ENCODE results near the gene GRM3.

The GRM3 gene

GRCh38 chr7:86788948-86789347 is 145.2 kb downstream of the GRM3 start:
- no peaks in the 10 kb centered on the region for H3K9me3 Mint-ChIP-seq

GRCh38 chr7:86790383-86790782 is 146.7 kb downstream of the GRM3 start:
- H3K27ac Mint-ChIP-seq = no peak overlapping the region
- no peaks in the 10 kb centered on the region for H3K9me3 Mint-ChIP-seq
- H3K4me3 Mint-ChIP-seq = no peak overlapping the region

More at GRCh38 chr7:86788948-86789347, 145.2 kb downstream of the GRM3 start:
- Mint-ChIP-seq H3K27me3 (no peaks in the 10 kb centered on the region), H3K36me3 (no peaks in the 10 kb centered on the region), H3K4me1 (no peaks in the 10 kb centered on the region), H3K4me3 (no peak overlapping the region), H3K27ac (no peak overlapping the region)
- DNase-seq = no peak
- CTCF ChIA-PET = no interaction called here

GRCh38 chr7:86792260-86792659 is 148.6 kb downstream of the GRM3 start:
- DNase-seq = no peak
- H3K9me3 Mint-ChIP-seq = no peaks in the 10 kb centered on the region
- CTCF ChIA-PET = no interaction called here
- H3K4me1 Mint-ChIP-seq = no peaks in the 10 kb centered on the region
- H3K4me3 Mint-ChIP-seq = no peak overlapping the region
- H3K36me3 Mint-ChIP-seq = no peaks in the 10 kb centered on the region
- H3K27ac Mint-ChIP-seq = no peak overlapping the region
- no peaks in the 10 kb centered on the region for H3K27me3 Mint-ChIP-seq

More at GRCh38 chr7:86790383-86790782, 146.7 kb downstream of the GRM3 start:
- DNase-seq = no peak
- no peaks in the 10 kb centered on the region for H3K27me3 Mint-ChIP-seq
- CTCF ChIA-PET = no interaction called here
- H3K4me1 Mint-ChIP-seq = no peaks in the 10 kb centered on the region
- no peaks in the 10 kb centered on the region for H3K36me3 Mint-ChIP-seq

GRCh38 chr7:86793136-86793535 is 149.4 kb downstream of the GRM3 start:
- Mint-ChIP-seq H3K4me3 (no peak overlapping the region), H3K27ac (no peak overlapping the region), H3K9me3 (no peaks in the 10 kb centered on the region), H3K27me3 (no peaks in the 10 kb centered on the region), H3K4me1 (no peaks in the 10 kb centered on the region), H3K36me3 (no peaks in the 10 kb centered on the region)
- CTCF ChIA-PET = no interaction called here
- no peak for DNase-seq

GRCh38 chr7:86814661-86815379 is 171.1 kb downstream of the GRM3 start:
- Mint-ChIP-seq H3K9me3 (no peaks in the 10 kb centered on the region), H3K4me3 (no peak overlapping the region), H3K36me3 (no peaks in the 10 kb centered on the region), H3K27ac (no peak overlapping the region), H3K4me1 (no peaks in the 10 kb centered on the region), H3K27me3 (no peaks in the 10 kb centered on the region)
- DNase-seq = no peak
- CTCF ChIA-PET = no interaction called here

- Mint-ChIP-seq H3K27me3 (no peaks in the 10 kb centered on the region), H3K27ac (no peak overlapping the region), H3K4me3 (no peak overlapping the region), H3K36me3 (no peaks in the 10 kb centered on the region), H3K9me3 (no peaks in the 10 kb centered on the region), H3K4me1 (no peaks in the 10 kb centered on the region)
- no peak for DNase-seq
- CTCF ChIA-PET = no interaction called here
These were observed 171.8 kb downstream of the GRM3 start for GRCh38 chr7:86815556-86815955.

GRCh38 chr7:86818903-86819302 is 175.2 kb downstream of the GRM3 start:
- H3K27ac Mint-ChIP-seq = no peak overlapping the region
- CTCF ChIA-PET = no interaction called here
- no peak overlapping the region for H3K4me3 Mint-ChIP-seq
- no peaks in the 10 kb centered on the region for H3K9me3 Mint-ChIP-seq
- H3K4me1 Mint-ChIP-seq = no peaks in the 10 kb centered on the region
- H3K27me3 Mint-ChIP-seq = no peaks in the 10 kb centered on the region
- no peak for DNase-seq
- H3K36me3 Mint-ChIP-seq = no peaks in the 10 kb centered on the region

- Mint-ChIP-seq H3K4me1 (no peaks in the 10 kb centered on the region), H3K36me3 (no peaks in the 10 kb centered on the region), H3K27ac (no peak overlapping the region), H3K27me3 (no peaks in the 10 kb centered on the region), H3K9me3 (no peaks in the 10 kb centered on the region), H3K4me3 (no peak overlapping the region)
- DNase-seq = no peak
- CTCF ChIA-PET = interaction anchor here (1.4 kb wide), 1 partner anchor 45 kb away, joined by 3 read pairs; no protein-coding TSS in a partner anchor
These were observed 180.1 kb downstream of the GRM3 start for GRCh38 chr7:86823769-86824168.

- Mint-ChIP-seq H3K4me3 (no peak overlapping the region), H3K36me3 (no peaks in the 10 kb centered on the region), H3K9me3 (no peaks in the 10 kb centered on the region), H3K27ac (no peak overlapping the region), H3K27me3 (no peaks in the 10 kb centered on the region), H3K4me1 (no peaks in the 10 kb centered on the region)
- no peak for DNase-seq
- CTCF ChIA-PET = no interaction called here
These were observed 181.6 kb downstream of the GRM3 start for GRCh38 chr7:86825264-86825663.

- H3K4me1 Mint-ChIP-seq = no peaks in the 10 kb centered on the region
- H3K27ac Mint-ChIP-seq = no peak overlapping the region
- no peaks in the 10 kb centered on the region for H3K36me3 Mint-ChIP-seq
- no peaks in the 10 kb centered on the region for H3K9me3 Mint-ChIP-seq
- no peaks in the 10 kb centered on the region for H3K27me3 Mint-ChIP-seq
- CTCF ChIA-PET = interaction anchor here (0.6 kb wide), 1 partner anchor 71 kb away, joined by 3 read pairs; no protein-coding TSS in a partner anchor
- no peak overlapping the region for H3K4me3 Mint-ChIP-seq
- DNase-seq = no peak
These were observed 183.2 kb downstream of the GRM3 start for GRCh38 chr7:86826948-86827347.

GRCh38 chr7:86833360-86833759 is 189.7 kb downstream of the GRM3 start:
- Mint-ChIP-seq H3K36me3 (no peaks in the 10 kb centered on the region), H3K4me3 (no peak overlapping the region), H3K27me3 (no peaks in the 10 kb centered on the region), H3K4me1 (no peaks in the 10 kb centered on the region), H3K9me3 (no peaks in the 10 kb centered on the region), H3K27ac (no peak overlapping the region)
- no peak for DNase-seq
- CTCF ChIA-PET = no interaction called here

- DNase-seq = no peak
- CTCF ChIA-PET = no interaction called here
- Mint-ChIP-seq H3K36me3 (no peaks in the 10 kb centered on the region), H3K27ac (no peak overlapping the region), H3K4me3 (no peak overlapping the region), H3K4me1 (no peaks in the 10 kb centered on the region), H3K27me3 (no peaks in the 10 kb centered on the region), H3K9me3 (no peaks in the 10 kb centered on the region)
These were observed 193.5 kb downstream of the GRM3 start for GRCh38 chr7:86837235-86837634.

- no peaks in the 10 kb centered on the region for H3K9me3 Mint-ChIP-seq
- no peaks in the 10 kb centered on the region for H3K27me3 Mint-ChIP-seq
- H3K4me3 Mint-ChIP-seq = no peak overlapping the region
- no peak overlapping the region for H3K27ac Mint-ChIP-seq
- CTCF ChIA-PET = no interaction called here
- DNase-seq = no peak
- no peaks in the 10 kb centered on the region for H3K36me3 Mint-ChIP-seq
- H3K4me1 Mint-ChIP-seq = no peaks in the 10 kb centered on the region
These were observed 200.9 kb downstream of the GRM3 start for GRCh38 chr7:86844608-86845007.

GRCh38 chr7:86846494-86847190 is 202.9 kb downstream of the GRM3 start:
- Mint-ChIP-seq H3K36me3 (no peaks in the 10 kb centered on the region), H3K4me3 (no peak overlapping the region), H3K4me1 (no peaks in the 10 kb centered on the region), H3K27me3 (no peaks in the 10 kb centered on the region), H3K27ac (no peak overlapping the region), H3K9me3 (no peaks in the 10 kb centered on the region)
- CTCF ChIA-PET = interaction anchor here (1.1 kb wide), 1 partner anchor 593 kb away, joined by 3 read pairs; no protein-coding TSS in a partner anchor
- no peak for DNase-seq

- CTCF ChIA-PET = no interaction called here
- no peak for DNase-seq
These were observed 204.5 kb downstream of the GRM3 start for GRCh38 chr7:86848226-86848625.

More at GRCh38 chr7:86848226-86848625, 204.5 kb downstream of the GRM3 start:
- no peak overlapping the region for H3K4me3 Mint-ChIP-seq
- H3K27ac Mint-ChIP-seq = no peak overlapping the region
- H3K4me1 Mint-ChIP-seq = no peaks in the 10 kb centered on the region
- H3K27me3 Mint-ChIP-seq = no peaks in the 10 kb centered on the region
- H3K36me3 Mint-ChIP-seq = no peaks in the 10 kb centered on the region
- no peaks in the 10 kb centered on the region for H3K9me3 Mint-ChIP-seq

All from activated naive CD4-positive, alpha-beta T cell treated with anti-CD3 and anti-CD28 coated beads, Interleukin-2, amount 10 ng/mL, durations not matched to agents 7 days and 5 days (primary cell).